K562 (cell line): ENCODE results near the gene EIF3K. TPM values are rescaled to one million over a fixed set of nuclear protein-coding genes. Genes with fewer than 3 reads are reported as not detected.

Experiments used
- ATAC-seq: fragments of 200-7000 bp; cut with Tn5 transposase; 3 replicates; pipeline ENCODE4 v1.9.1; 2020; ENCODE audit warnings: moderate library complexity
- BruUV-seq: library from RNA; stranded (reverse); fragments of 400-500 nt; replicated peaks from 2 replicates; lab custom pipeline; 2021; lab: Mats Ljungman, UMichigan
- CTCF ChIA-PET: fragments of 300-600 bp; formaldehyde crosslinking; extraction: SDS; loops from one replicate; lab custom pipeline; 2021; ENCODE audit warnings: low intra/inter-chr PET ratio; lab: Yijun Ruan, JAX
- POLR2A ChIA-PET: fragments of 300-600, 350-650 bp; sonication (Branson Sonifier 250); formaldehyde crosslinking; extraction: SDS; loops from one replicate; lab custom pipeline; 2021; ENCODE audit warnings: antibody characterized with exemption, inconsistent platforms; lab: Yijun Ruan, JAX
- DNase-seq, 4 experiments: peaks; one replicate each; pipeline versions ENCODE4 v3.0.0 to v3.0.0-alpha.2; 2011 to 2018; ENCODE audit warnings: low spot score in 3 of 4, mixed read lengths in 3 of 4; ENCODE audit errors: extremely low read depth in 1 of 4
- FAIRE-seq: peaks from 2 replicates; lab custom pipeline; 2011; peaks lifted over from hg19 to GRCh38; lab: Jason Lieb, UNC
- H2AFZ ChIP-seq: 2 replicates; pipeline ENCODE4 v1.6.0; 2011; ENCODE audit warnings: low read depth, low read length, control low read depth, inconsistent platforms
- H3K27ac ChIP-seq: fragments of 200-600 bp; 3 replicates; pipeline ENCODE4 v1.8.0; 2011; ENCODE audit warnings: low read depth, mild to moderate bottlenecking, control low read depth, inconsistent platforms, low read length, moderate library complexity, mixed read lengths; ENCODE audit errors: extremely low read depth
- H3K27me3 ChIP-seq, 2 experiments: fragments of 300-600 bp in 1 of 2; 2 replicates in 1 of 2; 3 replicates in 1 of 2; pipeline versions ENCODE4 v1.6.0 to v1.8.0; 2011; ENCODE audit warnings: inconsistent platforms in 2 of 2, low read length in 2 of 2, mild to moderate bottlenecking in 1 of 2, mixed read lengths in 1 of 2, moderate library complexity in 1 of 2; ENCODE audit not compliant: control insufficient read depth in 2 of 2, insufficient read depth in 2 of 2
- H3K36me3 ChIP-seq: fragments of 300-600 bp; 3 replicates; pipeline ENCODE4 v1.8.0; 2011; ENCODE audit warnings: mild to moderate bottlenecking, low read length, inconsistent platforms; ENCODE audit not compliant: control insufficient read depth, insufficient read depth
- H3K4me1 ChIP-seq, 2 experiments: fragments of 200-600 bp in 1 of 2; replicated peaks in 1 of 2; 2 replicates in 1 of 2; 3 replicates in 1 of 2; pipeline versions ENCODE4 v1.5.1 to v1.8.0; 2011; ENCODE audit warnings: inconsistent platforms in 2 of 2, low read length in 2 of 2, mild to moderate bottlenecking in 1 of 2, mixed read lengths in 1 of 2, moderate library complexity in 1 of 2; ENCODE audit not compliant: control insufficient read depth in 2 of 2, insufficient read depth in 2 of 2
- H3K4me2 ChIP-seq: 2 replicates; pipeline ENCODE4 v1.6.1; 2011; ENCODE audit warnings: low read length, control low read depth, inconsistent platforms, mixed read lengths; ENCODE audit not compliant: insufficient read depth
- H3K4me3 ChIP-seq: fragments of 200-600 bp; sonication (generic), shearing (Covaris generic); 2 replicates; pipeline ENCODE4 v1.5.1; 2016; ENCODE audit warnings: control low read depth, inconsistent platforms
- H3K79me2 ChIP-seq: fragments of 200-600 bp; 3 replicates; pipeline ENCODE4 v1.8.0; 2011; ENCODE audit warnings: low read length, inconsistent platforms; ENCODE audit not compliant: control insufficient read depth, insufficient read depth
- H3K9ac ChIP-seq, 2 experiments: 2 replicates each; pipeline versions ENCODE4 v1.6.0 to v1.6.1; 2011; ENCODE audit warnings: low read depth in 2 of 2, low read length in 2 of 2, control low read depth in 1 of 2, inconsistent platforms in 1 of 2, mild to moderate bottlenecking in 1 of 2, mixed read lengths in 1 of 2; ENCODE audit not compliant: insufficient read depth in 1 of 2
- H3K9me1 ChIP-seq: one replicate; pipeline ENCODE4 v1.6.0; 2011; ENCODE audit warnings: inconsistent platforms, mild to moderate bottlenecking, low read length, moderate library complexity; ENCODE audit not compliant: control insufficient read depth, insufficient read depth
- H3K9me3 ChIP-seq: replicated peaks from 2 replicates; pipeline ENCODE4 v1.5.1; 2011; ENCODE audit warnings: low read depth, low read length, inconsistent platforms; ENCODE audit not compliant: control insufficient read depth, insufficient read depth
- H4K20me1 ChIP-seq: replicated peaks from 2 replicates; pipeline ENCODE4 v1.6.1; 2011; ENCODE audit warnings: low read length, inconsistent platforms, mixed read lengths; ENCODE audit not compliant: control insufficient read depth, insufficient read depth
- CHD2 ChIP-seq: IDR thresholded peaks from 2 replicates; pipeline ENCODE4 v1.6.1; 2011; ENCODE audit warnings: low read depth, low read length
- EP300 ChIP-seq: IDR thresholded peaks from 2 replicates; pipeline ENCODE4 v1.6.1; 2012; ENCODE audit warnings: low read length, improper control_type of control experiment
- EP400 ChIP-seq: fragments of 450-650 bp; IDR thresholded peaks from 2 replicates; pipeline ENCODE4 v1.6.1; 2017; ENCODE audit warnings: antibody characterized with exemption, mild to moderate bottlenecking, moderate library complexity
- HLTF ChIP-seq: fragments of 450-650 bp; IDR thresholded peaks from 2 replicates; pipeline ENCODE4 v1.6.1; 2016
- PATZ1 ChIP-seq: fragments of 250-450 bp; sonication (Bioruptor Pico); IDR thresholded peaks from 2 replicates; pipeline ENCODE4 v1.5.0; 2020; ENCODE audit warnings: mild to moderate bottlenecking, borderline replicate concordance
- PKNOX1 ChIP-seq: fragments of 450-650 bp; IDR thresholded peaks from 2 replicates; pipeline ENCODE4 v1.6.1; 2016
- POLR2AphosphoS5 ChIP-seq: IDR thresholded peaks from 2 replicates; pipeline ENCODE4 v1.6.1; 2011; ENCODE audit warnings: mild to moderate bottlenecking, low read depth, low read length, moderate library complexity; ENCODE audit not compliant: control insufficient read depth, insufficient read depth
- TCF15 ChIP-seq: fragments of 250-450 bp; sonication (Bioruptor Pico); IDR thresholded peaks from 2 replicates; pipeline ENCODE4 v1.8.0; 2022; ENCODE audit warnings: moderate library complexity, mild to moderate bottlenecking, inconsistent platforms
- THAP7 ChIP-seq: fragments of 250-450 bp; sonication (Bioruptor Pico); IDR thresholded peaks from 2 replicates; pipeline ENCODE4 v1.5.0; 2021
- ZBTB7A ChIP-seq: IDR thresholded peaks from 2 replicates; pipeline ENCODE4 v1.6.1; 2011; ENCODE audit warnings: low read depth, mild to moderate bottlenecking, low read length, moderate library complexity, borderline replicate concordance; ENCODE audit not compliant: control insufficient read depth
- ZBTB8A ChIP-seq: fragments of 450-650 bp; IDR thresholded peaks from 2 replicates; pipeline ENCODE4 v1.6.1; 2018; ENCODE audit warnings: mild to moderate bottlenecking, moderate library complexity; ENCODE audit not compliant: partially characterized antibody
- ZNF133 ChIP-seq: fragments of 250-450 bp; sonication (Bioruptor Pico); IDR thresholded peaks from 2 replicates; pipeline ENCODE4 v1.4.0; 2020; ENCODE audit warnings: mild to moderate bottlenecking
- ZNF165 ChIP-seq: fragments of 250-450 bp; sonication (Bioruptor Pico); IDR thresholded peaks from 2 replicates; pipeline ENCODE4 v1.4.0; 2020; ENCODE audit warnings: borderline replicate concordance
- ZNF212 ChIP-seq: fragments of 450-650 bp; formaldehyde crosslinking; IDR thresholded peaks from 2 replicates; pipeline ENCODE4 v1.4.0; 2020; ENCODE audit warnings: mild to moderate bottlenecking
- ZNF717 ChIP-seq: fragments of 250-450 bp; sonication (Bioruptor Pico); IDR thresholded peaks from 2 replicates; pipeline ENCODE4 v1.5.0; 2021
- WGBS: fragments of 100-300 bp; shearing (Covaris generic); methylation state at CpG from one replicate; pipeline ENCODE4 v1.1.6; 2016; ENCODE audit warnings: low coverage, mixed read lengths; ENCODE audit not compliant: insufficient coverage; ENCODE audit errors: missing lambda C conversion rate; 5-methylcytosine and 5-hydroxymethylcytosine counted together
- in situ Hi-C: fragments of 300-500 bp; cut with MboI; formaldehyde crosslinking; loops from 4 replicates; pipeline ENCODE4 v1.15.0; 2018; ENCODE audit warnings: inconsistent platforms, mixed read lengths
- intact Hi-C: fragments of 100-400 bp; cut with micrococcal nuclease; formaldehyde crosslinking; loops from 2 replicates; pipeline ENCODE4 v1.14.2; 2022
- polyA plus RNA-seq, 8 experiments: library from polyadenylated mRNA; depleted of rRNA in 4 of 8; stranded (reverse) in 5 of 8; unstranded in 3 of 8; fragments of >200 nt; fragmentation: Nextera tagmentation in 2 of 8; fragmentation: Illumina TruSeq in 1 of 8; extraction: Ambion mirVana in 2 of 8; extraction: Trizol in 1 of 8; gene quantifications; 2 replicates each; pipeline versions ENCODE4 v1.2.1 to v1.2.3, GENCODE V29; 2011 to 2014; ENCODE audit warnings: inconsistent platforms in 1 of 8, missing spikeins in 1 of 8
- total RNA-seq, 7 experiments: library from RNA; depleted of rRNA in 6 of 7; stranded (reverse); fragments of >200 nt in 6 of 7; fragmentation: Illumina TruSeq in 2 of 7; extraction: Trizol in 2 of 7; gene quantifications; 2 replicates each; pipeline versions ENCODE4 v1.2.1 to v1.2.3, GENCODE V29; 2011 to 2021; ENCODE audit warnings: low replicate concordance in 1 of 7

Gene EIF3K
- total and polyA plus RNA-seq, 9 of the 15 experiments (the other 6 are each of a cell fraction or from before 2014, with no cell fraction given): 387 to 1,827 (median 733) TPM

- 0 out of 2 replicates have a peak, but pooled peaks cover 4% of the 10 kb centered on the region for H4K20me1 ChIP-seq
- peaks cover 34% of the 10 kb centered on the region for H3K79me2 ChIP-seq
- FAIRE-seq (no peak), ATAC-seq (no peak), DNase-seq (no peak)
- H3K9me3 ChIP-seq: no peaks in the 10 kb centered on the region
- no peak overlapping the region for H3K27ac ChIP-seq
- no peak overlapping the region for H3K4me3 ChIP-seq
- H3K27me3 ChIP-seq: no peaks in the 10 kb centered on the region
- peak overlapping the region; percentile 93 for H2AFZ ChIP-seq
- ChIA-PET POLR2A (interaction anchor here (0.6 to 1.6 kb wide), 3 partner anchors 55 to 475 kb away, joined by 3 to 4 read pairs (median 3); no protein-coding TSS in a partner anchor), CTCF (no interaction called here)
- in situ Hi-C loops (loop anchor here (10.0 kb wide), 1 partner anchor 383 kb away; no protein-coding TSS in a partner anchor), intact Hi-C loops (loop anchor here (5.0 kb wide), 1 partner anchor 60 kb away; no protein-coding TSS in a partner anchor)
- BruUV-seq: no TSS peak
- peaks cover 13 to 37% of the 10 kb centered on the region in 2 experiments; a peak in 4 of 5 replicates for H3K4me1 ChIP-seq
- H3K4me2 ChIP-seq: no peak overlapping the region
- 84% methylated on average over 7 of the region's 9 CpGs for WGBS
- peak overlapping the region in 1 of 2 experiments; percentile 59; a peak in 2 of 4 replicates for H3K9ac ChIP-seq
- no peaks in the 10 kb centered on the region for H3K9me1 ChIP-seq
- H3K36me3 ChIP-seq: peaks cover 29% of the 10 kb centered on the region
- no peak for TF ChIP-seq PATZ1 (CRISPR knock-in tag)
- no peak for TF ChIP-seq EP400
- no peak for TF ChIP-seq THAP7 (CRISPR knock-in tag)
- TF ChIP-seq ZNF717 (CRISPR knock-in tag): no peak
- no peak for TF ChIP-seq POLR2AphosphoS5
- no peak for TF ChIP-seq TCF15 (CRISPR knock-in tag)
- TF ChIP-seq ZNF165 (CRISPR knock-in tag): no peak
- no peak for TF ChIP-seq CHD2
- TF ChIP-seq ZBTB8A: no peak
- no peak for TF ChIP-seq ZBTB7A
- no peak for TF ChIP-seq ZNF212 (CRISPR knock-in tag)
- TF ChIP-seq HLTF: no peak
- TF ChIP-seq ZNF133 (CRISPR knock-in tag): no peak
- TF ChIP-seq EP300: no peak
- TF ChIP-seq PKNOX1: no peak
Observed at GRCh38 chr19:38617283-38617763, 1.7 kb upstream of the EIF3K start.
